Astrocyte (in vitro differentiated cells and primary cell): Measurements from ENCODE around the gene SOX18. TPM values are rescaled to one million over a fixed set of nuclear protein-coding genes. Genes with fewer than 3 reads are reported as not detected.

Experiments used
- DNase-seq: peaks from one replicate; pipeline ENCODE4 v3.0.0-alpha.2; 2010; ENCODE audit warnings: low read depth
- FAIRE-seq: peaks from 2 replicates; lab custom pipeline; 2011; peaks lifted over from hg19 to GRCh38; lab: Jason Lieb, UNC
- H2AFZ ChIP-seq: 2 replicates; pipeline ENCODE4 v1.6.0; 2012; ENCODE audit warnings: low read depth, low read length, inconsistent platforms
- H3K27ac ChIP-seq: 2 replicates; pipeline ENCODE4 v1.5.1; 2011; ENCODE audit warnings: low read depth, low read length, inconsistent platforms
- H3K27me3 ChIP-seq: 2 replicates; pipeline ENCODE4 v1.6.0; 2011; ENCODE audit warnings: low read length, inconsistent platforms; ENCODE audit not compliant: insufficient read depth
- H3K36me3 ChIP-seq: 2 replicates; pipeline ENCODE4 v1.5.1; 2011; ENCODE audit warnings: low read length, inconsistent platforms; ENCODE audit not compliant: insufficient read depth
- H3K4me1 ChIP-seq: 2 replicates; pipeline ENCODE4 v1.5.1; 2011; ENCODE audit warnings: low read length, inconsistent platforms; ENCODE audit not compliant: insufficient read depth
- H3K4me2 ChIP-seq: 2 replicates; pipeline ENCODE4 v1.6.0; 2012; ENCODE audit warnings: low read length, inconsistent platforms
- H3K4me3 ChIP-seq: 2 replicates; pipeline ENCODE4 v1.5.1; 2011; ENCODE audit warnings: low read depth, mild to moderate bottlenecking, low read length, inconsistent platforms; ENCODE audit not compliant: insufficient read depth
- H3K79me2 ChIP-seq: 2 replicates; pipeline ENCODE4 v1.6.0; 2012; ENCODE audit warnings: mild to moderate bottlenecking, low read length, inconsistent platforms; ENCODE audit not compliant: insufficient read depth
- H3K9ac ChIP-seq: 2 replicates; pipeline ENCODE4 v1.6.0; 2012; ENCODE audit warnings: mild to moderate bottlenecking, low read length, inconsistent platforms
- H3K9me3 ChIP-seq: 2 replicates; pipeline ENCODE4 v1.5.1; 2012; ENCODE audit warnings: low read depth, mild to moderate bottlenecking, low read length, inconsistent platforms; ENCODE audit not compliant: insufficient read depth
- H4K20me1 ChIP-seq: 2 replicates; pipeline ENCODE4 v1.6.0; 2012; ENCODE audit warnings: low read length, inconsistent platforms; ENCODE audit not compliant: insufficient read depth
- H3K27ac Mint-ChIP-seq: one replicate; pipeline ENCODE4 v1.8.0; 2021; ENCODE audit warnings: mild to moderate bottlenecking, mixed read lengths; ENCODE audit not compliant: unreplicated experiment
- H3K27me3 Mint-ChIP-seq: one replicate; pipeline ENCODE4 v1.8.0; 2021; ENCODE audit warnings: low read depth, mixed read lengths; ENCODE audit not compliant: unreplicated experiment
- H3K36me3 Mint-ChIP-seq: one replicate; pipeline ENCODE4 v1.8.0; 2021; ENCODE audit warnings: low read depth, mixed read lengths; ENCODE audit not compliant: unreplicated experiment
- H3K4me1 Mint-ChIP-seq: one replicate; pipeline ENCODE4 v1.8.0; 2021; ENCODE audit warnings: low read depth, mixed read lengths; ENCODE audit not compliant: unreplicated experiment
- H3K4me3 Mint-ChIP-seq: one replicate; pipeline ENCODE4 v1.8.0; 2021; ENCODE audit warnings: mild to moderate bottlenecking, moderate library complexity, mixed read lengths; ENCODE audit not compliant: unreplicated experiment
- H3K9me3 Mint-ChIP-seq: one replicate; pipeline ENCODE4 v1.8.0; 2021; ENCODE audit warnings: mild to moderate bottlenecking, mixed read lengths; ENCODE audit not compliant: unreplicated experiment
- CTCF ChIP-seq: IDR thresholded peaks from 2 replicates; pipeline ENCODE4 v1.5.1; 2011; ENCODE audit warnings: low read depth, mild to moderate bottlenecking, inconsistent platforms, low read length, moderate library complexity; ENCODE audit not compliant: insufficient read depth
- EZH2 ChIP-seq: IDR thresholded peaks from 2 replicates; pipeline ENCODE4 v1.6.1; 2012; ENCODE audit warnings: mild to moderate bottlenecking, low read length, inconsistent platforms; ENCODE audit not compliant: insufficient read depth
- total RNA-seq: library from RNA; stranded (reverse); gene quantifications from 2 replicates; pipeline ENCODE4 v1.2.1, GENCODE V29; 2021

SOX18 gene
- total RNA-seq, 1 donor from 2014 or later = 0.52 TPM

DNA sequence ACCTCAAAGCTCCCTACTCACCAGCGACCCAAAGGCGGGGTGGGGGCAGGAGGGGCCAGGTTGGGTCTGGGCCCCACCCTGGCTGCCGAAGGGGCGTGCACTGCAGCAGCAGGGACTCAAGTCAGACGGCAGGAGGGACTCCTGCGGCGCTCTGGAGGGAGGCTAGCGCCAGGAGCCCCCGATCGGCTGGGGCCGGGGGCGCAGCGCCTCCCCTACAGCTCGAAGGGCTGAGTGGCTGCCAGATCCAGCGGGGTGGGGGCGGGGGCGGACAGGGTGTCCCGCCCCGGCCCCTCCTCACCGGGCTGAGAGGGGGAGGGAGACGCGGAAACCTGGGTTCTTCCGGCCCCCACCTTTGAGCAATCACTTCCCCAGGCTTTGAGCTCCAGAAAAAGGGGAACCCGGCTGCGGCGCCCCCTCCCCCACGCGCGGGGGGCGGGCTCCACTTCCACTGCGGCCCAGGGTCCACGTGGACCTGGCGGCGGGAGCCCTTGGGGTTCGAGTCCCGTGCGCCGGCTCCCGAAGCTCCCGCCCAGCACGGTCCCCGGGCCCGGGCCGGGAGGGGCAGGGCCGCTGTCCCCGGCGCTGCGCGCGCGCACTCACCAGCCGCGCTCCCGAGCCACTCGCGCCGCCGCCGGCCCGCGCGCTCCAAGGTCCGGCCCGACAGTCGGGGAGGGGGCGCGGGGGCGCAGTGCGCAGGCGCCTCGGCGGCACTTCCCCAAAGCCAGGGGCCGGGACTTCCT, 30.0 kb upstream of the SOX18 start, which contains the start of gene RGS19:
TSS of gene RGS19 (minus strand) at position 246 of the 740 bp plus-strand sequence. CDS start 2,632 bp downstream, outside the sequence.
- Mint-ChIP-seq H3K4me1 (no peaks in the 10 kb centered on the region), H3K9me3 (peaks cover 1% of the 10 kb centered on the region), H3K36me3 (no peaks in the 10 kb centered on the region), H3K27ac (no peak within 1 kb of the TSS), H3K4me3 (peak within 1 kb of the TSS; percentile 85), H3K27me3 (peaks cover 3% of the 10 kb centered on the region)
- Histone ChIP-seq H2AFZ (peak within 1 kb of the TSS; percentile 86), H3K27ac (no peak within 1 kb of the TSS), H3K79me2 (no peaks in the 10 kb centered on the region), H3K27me3 (peaks cover 9% of the 10 kb centered on the region), H3K9ac (peak within 1 kb of the TSS; percentile 79), H3K4me2 (peak within 1 kb of the TSS; percentile 96), H3K4me1 (peaks cover 16% of the 10 kb centered on the region), H4K20me1 (peaks cover 15% of the 10 kb centered on the region), H3K4me3 (peak within 1 kb of the TSS; percentile 66), H3K36me3 (no peaks in the 10 kb centered on the region), H3K9me3 (no peaks in the 10 kb centered on the region)
- FAIRE-seq = no peak
- DNase-seq = peak; percentile 42
- no peak for TF ChIP-seq CTCF
- TF ChIP-seq EZH2 = no peak

GRCh38 chr20:64078934-64079272, 29.5 kb upstream of the SOX18 start:
- peaks cover 6% of the 10 kb centered on the region for H3K27me3 ChIP-seq
- Mint-ChIP-seq H3K4me3 (peak overlapping the region; percentile 80), H3K9me3 (no peaks in the 10 kb centered on the region), H3K4me1 (no peaks in the 10 kb centered on the region), H3K27ac (no peak overlapping the region), H3K36me3 (no peaks in the 10 kb centered on the region), H3K27me3 (no peaks in the 10 kb centered on the region)
- H3K79me2 ChIP-seq = no peaks in the 10 kb centered on the region
- DNase-seq (no peak), FAIRE-seq (no peak)
- no peak overlapping the region for H2AFZ ChIP-seq
- peak overlapping the region; percentile 96 for H3K4me2 ChIP-seq
- no peaks in the 10 kb centered on the region for H3K36me3 ChIP-seq
- H3K9ac ChIP-seq = peak overlapping the region; percentile 79
- no peak overlapping the region for H3K27ac ChIP-seq
- H3K9me3 ChIP-seq = no peaks in the 10 kb centered on the region
- TF ChIP-seq EZH2 (no peak), CTCF (no peak)
- H3K4me1 ChIP-seq = peaks cover 12% of the 10 kb centered on the region
- peak overlapping the region; percentile 66 for H3K4me3 ChIP-seq
- H4K20me1 ChIP-seq = peaks cover 15% of the 10 kb centered on the region

- Histone ChIP-seq H3K4me2 (peak overlapping the region; percentile 96), H3K27me3 (peaks cover 3% of the 10 kb centered on the region), H3K36me3 (no peaks in the 10 kb centered on the region), H3K4me1 (peaks cover 8% of the 10 kb centered on the region), H3K4me3 (no peak overlapping the region), H4K20me1 (peaks cover 15% of the 10 kb centered on the region), H3K27ac (no peak overlapping the region), H3K9ac (no peak overlapping the region), H3K9me3 (no peaks in the 10 kb centered on the region), H3K79me2 (no peaks in the 10 kb centered on the region), H2AFZ (no peak overlapping the region)
- no peak overlapping the region for H3K27ac Mint-ChIP-seq
- DNase-seq (no peak), FAIRE-seq (no peak)
- TF ChIP-seq CTCF (no peak), EZH2 (no peak)
- H3K9me3 Mint-ChIP-seq = no peaks in the 10 kb centered on the region
- no peak overlapping the region for H3K4me3 Mint-ChIP-seq
- H3K36me3 Mint-ChIP-seq = no peaks in the 10 kb centered on the region
- no peaks in the 10 kb centered on the region for H3K27me3 Mint-ChIP-seq
- H3K4me1 Mint-ChIP-seq = no peaks in the 10 kb centered on the region
Observed at GRCh38 chr20:64077876-64078551, 28.6 kb upstream of the SOX18 start.
